Panc1 (cell line): ENCODE data around the gene CDH10.

ENCODE experiments used
- POLR2AphosphoS5 ChIP-seq: IDR thresholded peaks from 2 replicates; pipeline ENCODE4 v1.6.1; 2012; ENCODE audit warnings: mild to moderate bottlenecking, low read depth, low read length, moderate library complexity
- SIN3A ChIP-seq: IDR thresholded peaks from 2 replicates; pipeline ENCODE4 v1.6.1; 2012; ENCODE audit warnings: low read depth, mild to moderate bottlenecking, low read length, moderate library complexity, borderline replicate concordance; ENCODE audit not compliant: insufficient read depth
- TCF7L2 ChIP-seq: IDR thresholded peaks from 2 replicates; pipeline ENCODE4 v1.6.1; 2011; ENCODE audit warnings: mild to moderate bottlenecking, low read depth, low read length, inconsistent platforms
- TF ChIP-seq, protein P1 (sequence below), 2 experiments: IDR thresholded peaks; 2 replicates each; pipeline ENCODE4 v1.6.1; 2011 to 2012; ENCODE audit warnings: low read depth in 2 of 2, control low read depth in 1 of 2, low read length in 1 of 2, mild to moderate bottlenecking in 1 of 2, moderate library complexity in 1 of 2; ENCODE audit not compliant: insufficient read depth in 1 of 2
- TF ChIP-seq, protein P2 (sequence below): fragments of 450-650 bp; IDR thresholded peaks from 2 replicates; pipeline ENCODE4 v1.5.1; 2017; ENCODE audit warnings: mild to moderate bottlenecking

DNA sequence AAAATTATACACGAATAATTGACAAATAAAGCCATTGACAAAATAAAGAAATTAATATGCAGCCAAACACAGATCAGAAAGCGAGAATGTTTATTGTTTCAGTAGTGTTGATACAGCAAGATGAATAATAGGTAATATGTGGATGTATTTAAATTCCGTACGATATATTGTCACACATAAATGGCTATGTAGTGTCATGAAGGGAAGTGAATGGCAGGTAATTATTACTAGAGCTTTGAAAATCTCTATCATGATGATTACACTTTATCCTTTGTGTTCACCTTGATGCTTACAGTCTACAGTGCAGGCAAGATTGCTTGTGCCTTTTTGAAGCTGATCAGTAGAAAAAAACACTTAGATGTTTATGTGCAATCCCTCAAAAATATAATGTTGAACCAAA, 23.3 kb upstream of the CDH10 start:
- TF ChIP-seq, protein P1, sequence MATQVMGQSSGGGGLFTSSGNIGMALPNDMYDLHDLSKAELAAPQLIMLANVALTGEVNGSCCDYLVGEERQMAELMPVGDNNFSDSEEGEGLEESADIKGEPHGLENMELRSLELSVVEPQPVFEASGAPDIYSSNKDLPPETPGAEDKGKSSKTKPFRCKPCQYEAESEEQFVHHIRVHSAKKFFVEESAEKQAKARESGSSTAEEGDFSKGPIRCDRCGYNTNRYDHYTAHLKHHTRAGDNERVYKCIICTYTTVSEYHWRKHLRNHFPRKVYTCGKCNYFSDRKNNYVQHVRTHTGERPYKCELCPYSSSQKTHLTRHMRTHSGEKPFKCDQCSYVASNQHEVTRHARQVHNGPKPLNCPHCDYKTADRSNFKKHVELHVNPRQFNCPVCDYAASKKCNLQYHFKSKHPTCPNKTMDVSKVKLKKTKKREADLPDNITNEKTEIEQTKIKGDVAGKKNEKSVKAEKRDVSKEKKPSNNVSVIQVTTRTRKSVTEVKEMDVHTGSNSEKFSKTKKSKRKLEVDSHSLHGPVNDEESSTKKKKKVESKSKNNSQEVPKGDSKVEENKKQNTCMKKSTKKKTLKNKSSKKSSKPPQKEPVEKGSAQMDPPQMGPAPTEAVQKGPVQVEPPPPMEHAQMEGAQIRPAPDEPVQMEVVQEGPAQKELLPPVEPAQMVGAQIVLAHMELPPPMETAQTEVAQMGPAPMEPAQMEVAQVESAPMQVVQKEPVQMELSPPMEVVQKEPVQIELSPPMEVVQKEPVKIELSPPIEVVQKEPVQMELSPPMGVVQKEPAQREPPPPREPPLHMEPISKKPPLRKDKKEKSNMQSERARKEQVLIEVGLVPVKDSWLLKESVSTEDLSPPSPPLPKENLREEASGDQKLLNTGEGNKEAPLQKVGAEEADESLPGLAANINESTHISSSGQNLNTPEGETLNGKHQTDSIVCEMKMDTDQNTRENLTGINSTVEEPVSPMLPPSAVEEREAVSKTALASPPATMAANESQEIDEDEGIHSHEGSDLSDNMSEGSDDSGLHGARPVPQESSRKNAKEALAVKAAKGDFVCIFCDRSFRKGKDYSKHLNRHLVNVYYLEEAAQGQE (IDR thresholded peaks at IDR 0.05; ENCODE audit: insufficient read depth in 1 of 2, low read depth in 2 of 2, low read length in 1 of 2) = no peak
- TF ChIP-seq, protein P2, sequence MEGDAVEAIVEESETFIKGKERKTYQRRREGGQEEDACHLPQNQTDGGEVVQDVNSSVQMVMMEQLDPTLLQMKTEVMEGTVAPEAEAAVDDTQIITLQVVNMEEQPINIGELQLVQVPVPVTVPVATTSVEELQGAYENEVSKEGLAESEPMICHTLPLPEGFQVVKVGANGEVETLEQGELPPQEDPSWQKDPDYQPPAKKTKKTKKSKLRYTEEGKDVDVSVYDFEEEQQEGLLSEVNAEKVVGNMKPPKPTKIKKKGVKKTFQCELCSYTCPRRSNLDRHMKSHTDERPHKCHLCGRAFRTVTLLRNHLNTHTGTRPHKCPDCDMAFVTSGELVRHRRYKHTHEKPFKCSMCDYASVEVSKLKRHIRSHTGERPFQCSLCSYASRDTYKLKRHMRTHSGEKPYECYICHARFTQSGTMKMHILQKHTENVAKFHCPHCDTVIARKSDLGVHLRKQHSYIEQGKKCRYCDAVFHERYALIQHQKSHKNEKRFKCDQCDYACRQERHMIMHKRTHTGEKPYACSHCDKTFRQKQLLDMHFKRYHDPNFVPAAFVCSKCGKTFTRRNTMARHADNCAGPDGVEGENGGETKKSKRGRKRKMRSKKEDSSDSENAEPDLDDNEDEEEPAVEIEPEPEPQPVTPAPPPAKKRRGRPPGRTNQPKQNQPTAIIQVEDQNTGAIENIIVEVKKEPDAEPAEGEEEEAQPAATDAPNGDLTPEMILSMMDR = no peak
- TF ChIP-seq POLR2AphosphoS5 = no peak
- no peak for TF ChIP-seq SIN3A
- TF ChIP-seq TCF7L2 = no peak
